HG03060 (cell line): ENCODE measurements around the gene YDJC.
"Not testable (repeated sequence)": the region's sequence is repeated elsewhere in the genome, so short reads cannot be mapped to it uniquely, and the experiment has no call there.

Experiments
- ATAC-seq: cut with Tn5 transposase; IDR thresholded peaks from one replicate; pipeline ENCODE4 v1.9.1; 2021; ENCODE audit warnings: low read depth, moderate number of reproducible peaks; ENCODE audit not compliant: unreplicated experiment

Gene YDJC

GRCh38 chr22:21652010-21652546, 22.3 kb upstream of the YDJC start:
- peak; percentile 48 for ATAC-seq

DNA sequence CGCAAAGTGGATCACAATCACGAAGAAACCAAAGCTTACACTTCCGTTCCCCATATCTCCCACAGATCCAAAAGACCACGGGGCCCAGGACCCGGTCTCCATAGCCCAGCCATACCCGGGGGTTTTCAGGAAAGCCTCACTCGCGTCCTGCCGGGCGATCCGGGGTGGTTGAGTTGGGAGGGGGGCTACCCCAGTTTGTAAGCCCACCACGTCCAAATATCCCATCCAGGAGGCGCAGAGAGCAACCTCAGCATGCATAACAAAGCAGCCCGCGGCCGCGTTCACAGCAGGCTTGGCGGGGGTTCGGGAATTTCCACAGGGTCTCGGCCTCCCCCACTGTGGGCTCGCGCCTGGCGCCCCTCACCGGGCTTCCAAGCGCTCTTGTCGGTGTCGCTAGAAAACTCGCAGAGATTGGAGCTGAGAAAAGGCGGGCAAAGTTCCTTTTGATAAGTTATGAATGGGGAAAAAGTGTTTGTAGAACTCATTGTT, 21.7 kb upstream of the YDJC start:
- no peak for ATAC-seq

DNA sequence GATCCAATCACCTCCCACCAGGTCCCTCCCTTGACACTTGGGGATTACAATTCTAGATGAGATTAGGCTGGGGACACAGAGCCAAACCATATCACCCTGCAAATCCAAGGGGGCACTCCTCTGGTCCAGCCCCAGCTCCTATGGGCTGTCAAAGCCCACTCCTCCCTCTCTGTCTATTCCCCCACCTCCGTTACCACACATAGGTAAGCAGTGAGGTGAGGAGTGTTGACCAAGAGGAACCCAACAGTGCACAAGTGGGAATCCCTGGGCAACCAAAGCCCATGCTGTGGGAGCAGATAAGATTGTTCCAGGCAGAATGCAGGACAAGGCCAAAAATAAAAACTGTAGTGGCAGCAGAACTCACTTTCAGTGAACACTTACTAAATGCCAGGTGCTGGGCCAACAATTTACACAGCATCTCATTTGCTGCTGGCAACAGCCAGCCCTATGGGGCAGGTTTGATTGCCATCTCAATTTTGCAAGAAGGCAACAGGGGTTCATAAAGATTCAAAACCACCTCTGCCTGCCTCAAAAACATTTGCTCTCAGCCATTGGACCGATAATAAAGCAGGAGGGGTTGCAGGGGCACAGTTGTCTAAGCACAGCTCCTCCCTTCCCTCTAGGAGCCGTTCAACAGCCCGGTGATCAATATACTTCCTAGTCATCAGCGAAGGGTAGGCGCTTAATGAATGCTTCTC, 21.1 kb upstream of the YDJC start:
- no peak for ATAC-seq

GRCh38 chr22:21650280-21650679, 20.5 kb upstream of the YDJC start:
- no peak for ATAC-seq

DNA sequence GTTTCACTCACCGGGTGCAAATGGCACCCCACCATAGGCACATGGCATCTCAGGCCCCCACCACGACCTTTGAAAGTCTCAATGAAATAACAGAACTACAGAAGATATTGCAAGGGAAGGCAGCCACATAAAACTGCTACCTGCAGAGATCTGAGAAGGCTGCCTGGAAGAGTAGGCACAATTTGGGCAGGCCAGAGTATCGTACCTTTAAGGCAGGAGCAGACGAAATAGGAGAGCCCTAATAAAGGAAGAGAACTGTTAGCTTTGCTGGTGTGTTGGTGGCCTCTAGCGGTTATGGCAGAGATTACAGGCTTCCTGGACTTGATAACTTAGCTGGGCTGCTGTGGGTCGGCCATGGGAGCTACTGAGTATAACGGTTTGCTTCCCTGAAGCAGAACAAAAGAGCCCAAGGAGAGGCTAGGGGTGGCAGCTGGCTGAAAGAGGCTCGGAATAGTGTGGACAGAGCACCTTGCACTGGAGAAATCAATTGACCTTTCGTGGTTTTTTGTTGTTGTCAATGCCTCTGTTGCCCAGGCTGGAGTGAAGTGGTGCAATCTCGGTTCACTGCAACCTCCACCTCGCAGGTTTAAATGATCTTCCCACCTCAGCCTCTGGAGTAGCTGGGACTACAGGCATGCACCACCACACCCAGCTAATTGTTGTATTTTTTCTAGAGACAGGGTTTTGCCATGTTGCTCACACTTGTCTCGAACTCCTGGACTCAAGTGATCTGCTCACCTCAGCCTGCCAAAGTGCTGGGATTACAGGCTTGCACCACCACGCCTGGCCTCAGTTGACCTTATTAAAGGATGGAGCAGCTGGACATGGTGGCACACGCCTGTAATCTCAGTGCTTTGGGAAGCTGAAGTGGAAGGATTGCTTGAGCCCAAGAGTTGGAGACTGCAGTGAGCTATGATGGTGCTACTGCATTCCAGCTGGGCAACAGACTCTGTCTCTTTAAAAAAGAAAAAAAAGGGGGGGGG, 17.1 kb upstream of the YDJC start:
- ATAC-seq = no peak

DNA sequence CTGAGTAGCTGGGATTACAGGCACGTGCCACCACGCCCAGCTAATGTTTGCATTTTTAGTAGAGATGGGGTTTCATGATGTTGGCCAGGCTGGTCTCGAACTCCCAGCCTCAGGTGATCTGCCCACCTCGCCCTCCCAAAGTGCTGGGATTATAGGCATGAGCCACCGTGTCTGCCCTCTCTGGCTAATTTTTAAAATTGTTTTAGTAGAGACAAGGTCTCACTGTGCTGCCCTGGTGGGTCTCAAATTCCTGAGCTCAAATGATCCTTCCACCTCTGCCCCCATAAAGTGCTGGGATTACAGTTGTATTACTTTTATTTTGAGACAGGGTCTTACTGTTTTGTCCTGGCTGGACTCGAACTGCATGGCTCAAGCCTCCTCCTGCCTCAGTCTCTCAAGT, 15.7 kb upstream of the YDJC start:
- ATAC-seq = not testable (repeated sequence)

- ATAC-seq = no peak
These were observed 13.9 kb upstream of the YDJC start for GRCh38 chr22:21643533-21644357.

DNA sequence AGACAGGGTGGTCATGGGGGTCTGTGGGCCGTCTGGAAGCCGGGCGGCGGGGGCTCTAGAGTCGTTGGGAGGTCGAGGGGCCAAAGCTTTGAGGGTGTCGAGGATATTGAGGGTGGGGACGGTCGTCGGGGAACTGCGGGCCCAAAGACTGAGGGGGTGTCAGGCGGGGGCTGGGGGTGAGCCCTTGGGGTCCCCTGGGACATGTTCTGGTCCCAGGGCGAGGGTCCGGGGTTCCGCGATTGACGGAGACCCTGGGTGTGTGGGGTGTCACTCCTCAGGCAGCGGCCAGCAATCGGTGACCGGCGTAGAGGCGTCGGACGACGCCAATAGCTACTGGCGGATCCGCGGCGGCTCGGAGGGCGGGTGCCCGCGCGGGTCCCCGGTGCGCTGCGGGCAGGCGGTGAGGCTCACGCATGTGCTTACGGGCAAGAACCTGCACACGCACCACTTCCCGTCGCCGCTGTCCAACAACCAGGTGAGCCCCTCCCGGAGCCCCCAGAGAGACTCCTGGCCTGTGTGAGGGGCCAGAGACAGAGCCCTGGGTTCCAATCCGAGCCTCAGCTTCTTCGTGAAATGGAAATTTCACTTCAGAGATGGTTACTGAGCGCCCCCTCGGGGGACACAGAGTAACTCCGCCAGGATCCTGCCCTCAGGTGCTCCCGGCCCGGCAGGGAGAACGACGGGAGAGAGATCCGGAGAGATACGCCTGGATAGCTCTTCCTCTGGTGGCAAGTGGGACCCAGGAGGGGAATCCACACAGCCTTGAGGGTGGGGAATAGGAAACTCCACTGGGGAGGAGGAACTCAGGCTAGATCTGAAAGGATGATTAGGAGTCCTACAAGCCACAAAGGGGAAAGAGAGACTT, 13.0 kb upstream of the YDJC start:
- no peak for ATAC-seq

DNA sequence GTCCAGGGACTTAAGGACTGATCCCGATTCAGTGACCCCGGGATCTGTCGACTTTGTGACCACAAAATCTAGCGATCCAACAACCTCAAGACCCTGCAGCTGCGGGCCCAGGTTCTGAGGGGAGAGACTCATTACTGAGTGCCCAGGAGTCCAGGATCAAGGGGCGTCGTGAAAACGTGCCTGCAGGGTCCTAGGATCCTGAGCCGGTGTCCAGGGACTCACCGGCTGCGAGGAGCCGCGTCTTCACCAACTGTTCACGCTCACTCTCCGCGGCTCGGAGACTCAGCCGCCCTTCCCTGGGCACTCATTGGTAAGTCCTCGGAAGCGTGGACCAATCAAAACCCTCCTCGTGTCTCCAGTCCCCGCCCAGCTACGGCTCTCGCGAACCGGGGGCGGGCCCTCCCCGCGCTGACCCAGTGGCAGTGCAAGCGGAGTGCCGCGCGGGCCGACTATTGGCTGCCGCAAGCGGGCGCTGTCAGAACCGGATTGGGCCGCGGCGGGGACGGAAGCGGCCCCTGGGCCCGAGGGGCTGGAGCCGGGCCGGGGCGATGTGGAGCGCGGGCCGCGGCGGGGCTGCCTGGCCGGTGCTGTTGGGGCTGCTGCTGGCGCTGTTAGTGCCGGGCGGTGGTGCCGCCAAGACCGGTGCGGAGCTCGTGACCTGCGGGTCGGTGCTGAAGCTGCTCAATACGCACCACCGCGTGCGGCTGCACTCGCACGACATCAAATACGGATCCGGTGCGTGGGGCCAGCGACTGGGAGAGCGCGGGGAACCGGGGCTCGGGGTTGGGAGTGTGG, 12.2 kb upstream of the YDJC start, which contains the start of gene SDF2L1:
SDF2L1 (plus strand) TSS at position 514 of the 795 bp plus-strand sequence; CDS start at position 549, 35 bp downstream.
- ATAC-seq = peak; percentile 88

GRCh38 chr22:21641417-21641788, 11.6 kb upstream of the YDJC start:
- ATAC-seq = no peak

DNA sequence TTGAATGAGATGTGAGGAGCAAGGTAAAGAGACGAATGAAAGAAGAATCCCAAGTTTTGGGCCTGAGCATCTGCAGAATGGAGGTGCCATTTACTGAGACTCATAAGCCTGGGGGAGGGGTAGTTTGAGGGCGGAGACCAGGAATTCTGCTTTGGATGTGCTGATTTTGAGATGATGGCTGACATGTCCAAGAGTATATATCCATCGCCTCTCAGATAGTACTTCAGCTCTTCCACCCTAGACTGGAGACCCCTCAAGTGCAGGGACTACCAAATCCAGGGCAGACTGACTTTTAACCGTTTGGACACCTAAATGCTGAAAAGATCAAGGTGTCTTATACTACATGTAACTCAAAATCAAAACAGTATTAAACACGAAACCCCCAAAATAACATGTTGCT, 11.0 kb upstream of the YDJC start:
- no peak for ATAC-seq

- ATAC-seq = no peak
These were observed 9.5 kb upstream of the YDJC start for GRCh38 chr22:21639359-21639758.

DNA sequence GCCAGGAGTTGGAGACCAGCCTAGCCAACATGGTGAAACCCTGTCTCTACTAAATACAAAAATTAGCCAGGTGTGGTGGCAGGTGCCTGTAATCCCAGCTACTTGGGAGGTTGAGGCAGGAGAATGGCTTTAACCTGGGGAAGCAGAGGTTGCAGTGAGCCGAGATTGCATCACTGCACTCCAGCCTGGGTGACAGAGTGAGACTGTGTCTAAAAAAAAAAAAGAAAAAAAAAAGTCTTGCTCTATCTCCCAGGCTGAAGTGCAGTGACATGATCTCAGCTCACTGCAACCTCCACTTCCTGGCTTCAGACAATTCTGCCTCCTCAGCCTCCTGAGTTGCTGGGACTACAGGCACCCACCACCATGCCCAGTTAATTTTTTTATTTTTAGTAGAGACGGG, 7.6 kb upstream of the YDJC start:
- not testable (repeated sequence) for ATAC-seq

DNA sequence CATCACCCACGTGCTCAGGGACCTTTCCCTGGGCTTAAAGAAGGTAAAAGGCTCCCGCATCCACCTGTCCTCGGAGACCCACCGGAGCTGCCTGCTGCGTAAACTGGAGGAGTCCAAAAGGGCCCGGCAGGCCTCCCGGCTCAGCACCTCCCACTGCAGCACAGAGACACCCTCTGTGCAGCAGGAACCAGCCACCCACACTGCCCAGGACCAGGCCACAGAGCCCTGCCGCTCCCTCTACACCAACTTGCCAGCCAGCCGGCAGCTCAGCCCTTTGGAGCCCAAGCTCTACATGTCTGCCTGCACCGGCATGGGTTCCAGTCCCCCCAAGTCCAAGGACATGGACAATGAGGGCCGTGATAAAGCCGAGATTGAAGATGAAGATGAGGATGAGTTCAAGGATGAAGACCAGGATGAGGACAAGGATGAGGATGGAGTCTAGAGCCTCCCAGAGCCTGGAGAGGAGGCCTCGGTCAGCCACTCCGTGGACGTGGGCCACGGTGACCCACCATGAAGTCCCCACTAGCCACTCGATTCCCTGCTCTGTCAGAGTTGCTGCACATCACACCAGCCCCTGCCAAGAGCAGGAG, 6.9 kb upstream of the YDJC start:
- ATAC-seq = no peak

DNA sequence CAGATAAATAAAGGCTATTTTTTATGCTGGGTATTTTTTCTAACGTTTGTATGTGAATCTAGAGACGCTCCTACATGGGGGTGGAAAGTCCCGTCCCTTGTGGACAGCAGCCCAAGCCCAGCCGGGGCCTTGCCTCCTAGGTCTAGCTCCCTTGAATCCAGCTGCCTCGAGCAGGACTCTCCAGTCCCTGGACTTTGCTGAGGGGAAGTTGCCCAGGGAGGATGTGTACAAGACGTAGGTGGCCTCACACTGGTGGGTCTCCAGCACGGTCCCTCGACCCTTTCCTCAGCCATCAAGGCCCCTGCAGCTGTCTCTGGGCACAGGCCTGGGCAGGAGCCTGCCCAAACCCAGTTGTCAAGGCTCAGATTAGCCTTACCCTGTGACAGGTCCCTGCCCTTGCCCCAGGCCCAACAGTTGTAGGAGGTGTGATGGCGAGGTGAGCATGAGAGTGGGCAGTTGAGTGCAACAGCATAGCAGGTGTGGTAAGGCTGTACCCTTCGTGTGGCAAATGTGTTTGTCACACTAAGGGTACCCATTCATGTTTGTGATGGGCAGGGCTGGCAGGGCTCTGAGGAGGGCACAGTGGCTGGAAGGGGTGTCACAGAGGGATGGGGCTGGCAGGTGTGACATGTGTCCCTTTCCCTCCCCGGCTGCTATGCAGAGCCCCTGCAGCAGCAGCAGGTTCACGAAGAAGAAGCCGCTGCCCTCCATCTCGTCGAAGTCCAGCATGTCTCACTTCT, 6.1 kb upstream of the YDJC start:
- no peak for ATAC-seq

- ATAC-seq = no peak
These were observed 5.0 kb upstream of the YDJC start for GRCh38 chr22:21634844-21635243.

DNA sequence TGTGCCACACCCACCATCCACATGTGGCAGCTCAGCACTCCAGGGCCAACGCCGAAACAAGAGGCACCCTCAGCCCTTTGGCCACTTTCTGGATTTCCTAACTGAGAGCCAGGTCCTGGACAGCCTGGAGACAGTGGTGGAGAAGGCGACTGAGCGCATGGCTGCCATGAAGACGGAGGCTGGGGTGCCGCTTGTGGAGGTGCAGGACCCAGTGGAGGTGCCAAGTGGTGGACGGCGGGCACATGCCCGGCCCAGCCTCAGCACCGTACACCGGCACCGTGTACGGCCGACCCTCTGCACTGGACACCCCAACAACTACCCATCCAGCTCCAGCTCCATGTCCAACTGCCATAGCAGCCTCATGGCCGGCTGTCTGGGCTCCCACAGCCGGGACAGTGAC, 4.3 kb upstream of the YDJC start:
- ATAC-seq = no peak

DNA sequence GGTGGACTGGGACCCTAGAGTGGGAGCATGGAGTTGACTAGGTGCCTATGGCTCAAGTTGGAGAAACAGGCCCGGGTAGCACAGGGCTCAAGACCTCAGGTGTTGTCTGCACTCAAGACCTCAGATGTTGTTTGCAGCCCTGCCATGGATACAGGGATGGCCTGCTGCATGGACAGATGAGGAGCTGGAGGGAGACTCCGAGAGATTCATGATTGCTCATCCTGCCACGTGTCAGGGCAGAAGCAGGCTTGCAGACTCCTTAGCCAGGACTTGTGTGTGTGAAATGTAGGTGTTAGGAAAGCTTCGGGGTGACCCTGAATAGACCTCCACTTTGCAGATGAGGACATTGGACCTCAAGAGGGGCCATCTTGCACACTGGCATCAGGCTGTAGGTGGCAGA, 3.7 kb upstream of the YDJC start:
- no peak for ATAC-seq
